A673 (cell line): ENCODE data around the gene XKR7. TPM values are rescaled to one million over a fixed set of nuclear protein-coding genes. Genes with fewer than 3 reads are reported as not detected.

ENCODE experiments used
- Bru-seq: library from RNA; stranded (reverse); fragments of 400-500 nt; gene quantifications from one replicate; lab custom pipeline; 2021; lab: Mats Ljungman, UMichigan
- BruChase-seq, 2 experiments: library from RNA; stranded (reverse); fragments of 400-500 nt; gene quantifications; one replicate each; lab custom pipeline; 2021; lab: Mats Ljungman, UMichigan
- BruUV-seq: library from RNA; stranded (reverse); fragments of 400-500 nt; replicated peaks from 2 replicates; lab custom pipeline; 2021; lab: Mats Ljungman, UMichigan
- CTCF ChIA-PET: fragments of 300-600 bp; sonication (Branson Sonifier 250); formaldehyde crosslinking; loops from one replicate; lab custom pipeline; 2022; ENCODE audit warnings: antibody characterized with exemption; lab: Charles Lee
- POLR2A ChIA-PET: fragments of 300-600 bp; sonication (Branson Sonifier 250); formaldehyde crosslinking; loops from one replicate; lab custom pipeline; 2022; ENCODE audit warnings: antibody characterized with exemption; ENCODE audit not compliant: low non-redundant PET; lab: Charles Lee
- DNase-seq: peaks from one replicate; pipeline ENCODE4 v3.0.0-alpha.2; 2015; ENCODE audit warnings: low spot score
- H3K27ac ChIP-seq: fragments of 200-600 bp; sonication (generic); 2 replicates; pipeline ENCODE4 v1.5.1; 2016; ENCODE audit warnings: mixed run types, low read depth, mild to moderate bottlenecking, mixed read lengths, antibody characterized with exemption, low read length; ENCODE audit not compliant: poor library complexity, severe bottlenecking
- H3K27me3 ChIP-seq: fragments of 200-600 bp; sonication (generic); replicated peaks from 2 replicates; pipeline ENCODE4 v1.6.1; 2017; ENCODE audit warnings: mixed run types, low read depth, mild to moderate bottlenecking, mixed read lengths, antibody characterized with exemption, low read length; ENCODE audit not compliant: insufficient read depth, poor library complexity
- H3K36me3 ChIP-seq: fragments of 200-600 bp; sonication (generic); 2 replicates; pipeline ENCODE4 v1.6.1; 2016; ENCODE audit warnings: mixed run types, mild to moderate bottlenecking, mixed read lengths, antibody characterized with exemption, low read length; ENCODE audit not compliant: insufficient read depth, poor library complexity, severe bottlenecking
- H3K4me1 ChIP-seq: fragments of 200-600 bp; sonication (generic); 2 replicates; pipeline ENCODE4 v1.6.1; 2017; ENCODE audit warnings: mixed run types, mild to moderate bottlenecking, mixed read lengths, antibody characterized with exemption, low read length; ENCODE audit not compliant: insufficient read depth, poor library complexity, severe bottlenecking
- H3K4me3 ChIP-seq: fragments of 200-600 bp; sonication (generic); 2 replicates; pipeline ENCODE4 v1.5.1; 2016; ENCODE audit warnings: low read depth, mixed run types, mild to moderate bottlenecking, mixed read lengths, low read length; ENCODE audit not compliant: poor library complexity, severe bottlenecking
- H3K9me3 ChIP-seq: fragments of 200-600 bp; sonication (generic); 2 replicates; pipeline ENCODE4 v1.6.1; 2016; ENCODE audit warnings: mixed run types, low read depth, mild to moderate bottlenecking, mixed read lengths, antibody characterized with exemption, low read length; ENCODE audit not compliant: poor library complexity, severe bottlenecking
- CTCF ChIP-seq: fragments of 300-800, 200-600 bp; sonication (generic); conservative IDR thresholded peaks from 2 replicates; pipeline ENCODE4 v1.5.1; 2017; ENCODE audit warnings: low read depth, mild to moderate bottlenecking, antibody characterized with exemption, low read length, moderate library complexity, mixed read lengths
- EZH2 ChIP-seq: fragments of 200-600 bp; sonication (generic); IDR thresholded peaks from 2 replicates; pipeline ENCODE4 v1.6.1; 2017; ENCODE audit warnings: borderline replicate concordance, low read depth, mild to moderate bottlenecking, mixed read lengths, antibody characterized with exemption, low read length; ENCODE audit not compliant: poor library complexity, severe bottlenecking
- intact Hi-C: fragments of 100-400 bp; cut with micrococcal nuclease; formaldehyde crosslinking; loops from one replicate; pipeline ENCODE4 v1.10.0; 2022; ENCODE audit not compliant: unreplicated experiment
- long read RNA-seq: library from polyadenylated mRNA; stranded (forward); transcript quantifications from one replicate; pipeline ENCODE4 v2.0.0, GENCODE V29; 2022
- total RNA-seq: library from RNA; stranded (reverse); gene quantifications from 2 replicates; pipeline ENCODE4 v1.2.3, GENCODE V29; 2021

XKR7 gene
- 0.04 TPM in 1 of 2 replicates, not detected in the other for total RNA-seq
- percentile 3 among the genes with signal in this experiment for Bru-seq, nascent RNA
- BruChase-seq, experiment 1, labeled RNA remaining after a 2-hour chase = percentile 5 among the genes with signal in this experiment
- BruChase-seq, experiment 2, labeled RNA remaining after a 6-hour chase = percentile 12 among the genes with signal in this experiment
- long read RNA-seq = 0 reads

GRCh38 chr20:31967830-31968249, at the start of gene XKR7:
TSS of gene XKR7 (plus strand) at chr20:31968151. CDS start at chr20:31968176, 25 bp downstream.
- H3K4me3 ChIP-seq = peak within 1 kb of the TSS; percentile 23

GRCh38 chr20:31918466-31919105, 49.4 kb upstream of the XKR7 start:
- intact Hi-C loops = no loop called here
- H3K9me3 ChIP-seq = no peaks in the 10 kb centered on the region
- TF ChIP-seq CTCF (no peak), EZH2 (no peak)
- no peaks in the 10 kb centered on the region for H3K4me1 ChIP-seq
- no peak for DNase-seq
- H3K36me3 ChIP-seq = no peaks in the 10 kb centered on the region
- no peak overlapping the region for H3K4me3 ChIP-seq
- ChIA-PET POLR2A (interaction anchor here (0.6 kb wide), 1 partner anchor 125 kb away, joined by 3 read pairs; no protein-coding TSS in a partner anchor), CTCF (interaction anchor here (0.5 kb wide), 1 partner anchor 65 kb away, joined by 3 read pairs; no protein-coding TSS in a partner anchor)
- H3K27me3 ChIP-seq = no peaks in the 10 kb centered on the region
- no TSS peak for BruUV-seq
- H3K27ac ChIP-seq = no peak overlapping the region

More at GRCh38 chr20:31967830-31968249, at the start of gene XKR7:
- intact Hi-C loops = no loop called here
- no peaks in the 10 kb centered on the region for H3K36me3 ChIP-seq
- POLR2A ChIA-PET = no interaction called here
- BruUV-seq = no TSS peak
- H3K4me1 ChIP-seq = no peaks in the 10 kb centered on the region
- TF ChIP-seq CTCF (no peak), EZH2 (no peak)
- no peak within 1 kb of the TSS for H3K27ac ChIP-seq
- H3K27me3 ChIP-seq = peaks cover 76% of the 10 kb centered on the region
- CTCF ChIA-PET = no interaction called here
- H3K9me3 ChIP-seq = no peaks in the 10 kb centered on the region
- DNase-seq = no peak

GRCh38 chr20:31919410-31920155, 48.4 kb upstream of the XKR7 start:
- Histone ChIP-seq H3K4me3 (no peak overlapping the region), H3K27me3 (no peaks in the 10 kb centered on the region), H3K36me3 (no peaks in the 10 kb centered on the region), H3K27ac (no peak overlapping the region), H3K9me3 (no peaks in the 10 kb centered on the region), H3K4me1 (no peaks in the 10 kb centered on the region)
- CTCF ChIA-PET = no interaction called here
- no peak for TF ChIP-seq EZH2
- no peak for TF ChIP-seq CTCF
- intact Hi-C loops = no loop called here
- DNase-seq = no peak
- POLR2A ChIA-PET = no interaction called here
- BruUV-seq = no TSS peak
